Gastrocnemius medialis (tissue), 4 donors: ENCODE data around the gene TYW1.
"Not testable (repeated sequence)": the region's sequence is repeated elsewhere in the genome, so short reads cannot be mapped to it uniquely, and the experiment has no call there.

ENCODE experiments used
- CTCF ChIP-seq, 5 experiments: fragments of 450-650 bp in 3 of 5; fragments of 200-600 bp in 2 of 5; sonication (generic) in 2 of 5; IDR thresholded peaks in 4 of 5; conservative IDR thresholded peaks in 1 of 5; 1 replicate in 4 of 5; 2 replicates in 1 of 5; pipeline ENCODE4 v1.5.1; 2016 to 2019; ENCODE audit warnings: antibody characterized with exemption in 5 of 5, mild to moderate bottlenecking in 3 of 5, moderate library complexity in 3 of 5
- POLR2A ChIP-seq, 2 donors: fragments of 450-650 bp; IDR thresholded peaks; one replicate each; pipeline ENCODE4 v1.6.1; 2017; ENCODE audit warnings: antibody characterized with exemption in 2 of 2, mild to moderate bottlenecking in 2 of 2, moderate library complexity in 2 of 2

- TF ChIP-seq CTCF (IDR thresholded peaks at IDR 0.05 in 4 of 5, conservative IDR thresholded peaks at IDR 0.05 in 1 of 5); POLR2A (IDR thresholded peaks at IDR 0.05): not testable (repeated sequence)
Observed at GRCh38 chr7:66978312-66978711, 18.3 kb upstream of the TYW1 start.
